Measurements from ENCODE around the gene APRT. TPM values are rescaled to one million over a fixed set of nuclear protein-coding genes. Genes with fewer than 3 reads are reported as not detected.
"Not testable (repeated sequence)": the region's sequence is repeated elsewhere in the genome, so short reads cannot be mapped to it uniquely, and the experiment has no call there.

Gene APRT
- polyA plus RNA-seq, 1 donor, result 60.7 TPM

DNA sequence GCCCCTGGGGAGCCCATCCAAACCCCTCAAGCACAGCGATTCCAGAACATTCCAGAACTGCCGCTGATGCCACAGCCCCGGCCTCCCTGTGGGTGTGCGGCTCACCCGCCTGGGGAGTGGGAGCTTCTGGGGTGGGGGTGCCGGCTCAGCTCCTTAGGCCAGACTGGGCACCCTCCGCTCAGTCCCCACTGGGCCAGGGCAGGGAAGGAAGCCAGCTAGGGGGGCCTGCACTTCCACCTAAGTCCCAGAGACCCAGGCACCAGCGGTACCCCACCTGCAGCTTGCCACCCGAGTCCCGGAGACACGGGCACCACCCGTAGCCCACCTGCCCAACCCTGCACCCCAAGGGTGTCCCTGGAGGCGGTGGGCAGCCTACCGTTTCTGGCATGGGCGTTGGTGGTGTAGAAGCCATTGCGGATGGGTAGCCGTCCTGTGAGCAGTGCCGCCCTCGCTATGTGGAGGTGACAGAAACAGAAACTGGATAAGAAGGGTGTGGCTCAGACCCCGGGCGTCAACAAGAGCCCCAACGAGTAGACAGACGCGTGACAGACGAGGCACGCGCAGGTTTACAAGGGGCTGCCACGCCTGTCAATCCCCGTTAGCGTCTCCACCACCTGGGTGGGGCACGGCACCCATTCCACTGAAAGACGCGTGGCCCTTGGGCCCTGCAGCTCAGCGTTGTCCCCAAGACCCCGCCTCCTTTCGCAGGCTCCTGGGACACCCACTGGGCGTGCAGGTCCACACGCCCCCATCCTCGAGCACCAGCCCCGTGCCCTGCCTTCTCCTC, 30.0 kb upstream of the APRT start:
- DNase-seq, result no peak

DNA sequence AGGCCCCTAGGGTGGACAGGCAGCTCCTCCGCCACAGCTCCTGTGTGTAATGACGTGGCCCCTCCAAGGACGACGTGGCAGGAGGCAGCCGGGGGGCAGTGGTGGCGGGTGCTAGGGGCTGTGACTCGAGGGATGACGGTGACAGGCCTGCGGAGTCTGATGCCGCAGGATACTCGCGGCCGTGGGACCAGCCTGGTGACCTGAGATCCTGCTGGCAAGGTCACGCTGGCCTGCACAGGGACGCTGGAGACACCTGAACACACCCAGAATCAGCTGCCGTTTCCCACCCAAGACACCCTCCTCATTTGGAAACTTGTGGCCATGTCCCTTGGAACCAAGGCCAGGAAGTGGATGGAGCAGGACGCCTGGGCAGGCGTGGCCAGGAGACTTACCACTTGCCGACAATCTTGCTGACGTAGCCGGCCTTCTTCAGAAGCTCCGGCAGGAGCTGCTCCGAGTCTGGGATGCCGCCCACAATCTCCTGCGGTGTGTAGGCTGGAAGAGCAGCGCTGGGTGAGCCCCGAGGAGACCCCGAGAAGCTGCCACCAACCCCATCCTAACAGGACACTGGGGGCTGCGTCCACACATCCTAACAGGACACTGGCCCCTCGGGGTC, 29.0 kb upstream of the APRT start:
- no peak for DNase-seq

DNA sequence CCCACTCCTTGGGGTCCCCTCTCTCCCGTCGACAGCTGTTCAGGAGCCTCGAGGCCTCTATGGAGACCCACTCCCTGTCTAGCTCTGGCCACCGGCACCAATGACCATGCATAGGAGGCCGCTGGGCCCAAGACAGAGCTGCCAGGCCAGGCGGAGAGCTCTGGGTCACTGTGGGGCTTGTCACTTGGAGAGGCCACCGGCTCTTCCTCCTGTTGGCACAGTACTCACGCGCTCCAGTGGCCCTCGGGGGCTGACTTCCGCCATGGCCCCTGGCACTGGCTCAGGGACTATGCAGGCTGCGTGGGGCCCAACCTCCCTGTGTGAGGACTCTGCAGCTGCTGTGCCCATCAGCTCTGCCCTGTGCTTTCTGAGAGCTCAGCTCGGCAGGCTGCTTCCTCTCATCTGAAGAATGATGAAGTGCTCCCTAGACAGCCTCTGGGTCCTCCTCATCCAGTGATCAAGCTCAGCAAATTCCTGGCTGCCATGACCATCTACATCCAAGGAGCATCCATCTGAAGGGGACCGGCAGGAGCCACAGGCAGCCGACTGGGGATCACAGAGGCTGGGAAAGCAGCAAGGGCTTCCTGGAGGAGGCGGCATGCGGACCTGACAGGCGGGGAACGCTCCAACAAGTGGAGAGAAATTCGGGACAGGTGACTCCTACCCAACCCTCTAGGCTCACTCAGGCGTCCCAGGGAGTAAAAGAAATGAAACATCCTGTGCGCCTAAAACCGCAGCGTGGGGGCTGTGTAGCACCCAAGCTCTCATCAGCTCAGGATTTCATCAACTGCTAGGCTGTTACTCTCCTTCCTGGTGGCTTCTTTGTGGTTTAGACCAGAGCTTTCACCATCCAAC, 28.2 kb upstream of the APRT start:
- no peak for DNase-seq

DNA sequence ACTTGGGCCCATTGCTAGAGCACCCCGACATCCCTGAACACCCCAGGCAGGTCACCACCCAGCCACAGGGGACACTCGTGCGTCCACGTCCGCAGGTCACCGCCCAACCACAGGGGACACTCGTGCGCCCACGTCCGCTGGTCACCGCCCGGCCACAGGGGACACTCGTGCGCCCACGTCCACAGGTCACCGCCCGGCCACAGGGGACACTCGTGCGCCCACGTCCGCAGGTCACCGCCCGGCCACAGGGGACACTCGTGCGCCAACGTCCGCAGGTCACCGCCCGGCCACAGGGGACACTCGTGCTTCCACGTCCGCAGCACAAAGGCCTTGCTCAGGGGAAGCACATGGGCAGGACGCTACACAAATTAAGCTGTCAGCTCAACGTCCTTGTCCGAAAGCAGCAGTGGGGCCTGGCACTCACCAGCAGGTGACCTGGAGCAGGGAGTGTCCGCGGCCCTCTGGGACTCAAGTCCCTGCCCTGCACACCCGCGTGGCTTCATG, 27.4 kb upstream of the APRT start:
- no peak for DNase-seq

DNA sequence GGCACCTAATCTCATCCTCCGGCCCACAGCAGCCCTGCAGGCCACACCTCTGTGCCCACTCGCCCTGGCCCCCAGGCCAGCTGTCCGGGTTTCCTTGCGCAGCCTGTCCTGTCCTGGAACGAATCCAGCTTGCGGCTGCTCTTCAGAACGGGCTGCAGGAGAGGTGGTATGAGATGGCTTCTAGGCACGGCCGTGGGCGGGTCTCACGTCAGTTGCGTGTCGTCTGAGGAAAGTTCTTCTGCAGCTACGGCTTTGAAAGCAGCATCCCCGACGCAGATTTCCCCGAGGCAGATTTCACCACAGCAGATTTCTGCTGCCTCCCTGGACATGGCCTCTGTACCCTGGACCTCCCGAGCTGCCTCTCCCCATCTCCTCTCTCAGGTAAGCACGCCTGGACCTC, 26.8 kb upstream of the APRT start:
- DNase-seq, result no peak

DNA sequence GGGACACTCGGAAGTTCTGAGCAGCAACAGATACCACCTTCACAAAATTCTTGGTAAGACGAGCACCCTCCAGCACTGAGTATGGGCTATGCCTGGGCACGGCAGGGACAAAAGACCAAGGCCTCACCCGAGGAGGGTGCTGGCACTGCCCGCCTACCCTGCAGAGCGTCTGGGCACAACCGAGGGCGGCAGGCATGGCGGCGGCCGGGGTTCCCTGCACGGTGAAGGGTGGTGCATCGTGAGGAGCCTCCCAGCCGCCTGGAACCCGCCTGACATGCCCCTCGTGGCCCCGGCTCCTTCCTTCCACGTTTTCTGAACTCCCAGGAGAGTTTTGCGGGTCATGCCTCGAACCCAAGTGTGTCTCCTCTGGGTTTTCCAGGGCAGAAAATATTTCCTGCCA, 26.1 kb upstream of the APRT start:
- no peak for DNase-seq

DNA sequence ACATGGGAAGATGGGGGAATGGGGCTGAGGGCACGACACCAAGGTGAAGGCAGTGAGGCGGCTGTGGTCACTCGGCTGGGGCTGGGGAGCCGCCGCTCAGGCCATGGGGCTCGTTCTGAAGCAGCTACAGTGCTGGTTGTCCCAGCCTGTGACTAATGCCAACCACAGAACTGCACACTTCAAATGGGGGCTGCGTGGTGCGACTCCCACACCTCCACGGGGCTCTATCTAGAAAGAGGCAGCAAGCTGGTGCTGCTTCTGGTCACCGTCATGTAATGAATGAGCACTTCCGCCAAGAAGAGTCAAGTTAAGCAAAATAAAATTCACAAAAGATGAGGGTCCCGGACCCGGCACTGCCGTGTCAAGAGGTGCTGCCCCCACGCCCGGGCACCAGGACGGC, 25.1 kb upstream of the APRT start:
- DNase-seq, result no peak

DNA sequence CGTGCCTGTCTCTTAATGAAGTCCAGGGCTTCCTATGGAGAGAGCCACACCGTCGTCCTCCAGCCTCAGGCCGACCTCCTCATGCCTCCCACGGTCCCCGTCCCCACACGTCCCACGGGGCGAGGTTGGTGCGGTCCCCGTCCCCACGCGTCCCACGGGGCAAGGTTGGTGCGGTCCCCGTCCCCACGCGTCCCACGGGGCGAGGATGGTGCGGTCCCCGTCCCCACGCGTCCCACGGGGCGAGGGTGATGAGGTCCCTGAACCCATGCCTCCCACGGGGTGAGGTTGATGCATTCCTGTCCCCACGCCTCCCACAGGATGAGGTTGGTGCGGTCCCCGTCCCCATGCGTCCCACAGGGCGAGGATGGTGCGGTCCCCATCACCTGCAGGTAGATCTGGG, 24.1 kb upstream of the APRT start:
- no peak for DNase-seq

DNA sequence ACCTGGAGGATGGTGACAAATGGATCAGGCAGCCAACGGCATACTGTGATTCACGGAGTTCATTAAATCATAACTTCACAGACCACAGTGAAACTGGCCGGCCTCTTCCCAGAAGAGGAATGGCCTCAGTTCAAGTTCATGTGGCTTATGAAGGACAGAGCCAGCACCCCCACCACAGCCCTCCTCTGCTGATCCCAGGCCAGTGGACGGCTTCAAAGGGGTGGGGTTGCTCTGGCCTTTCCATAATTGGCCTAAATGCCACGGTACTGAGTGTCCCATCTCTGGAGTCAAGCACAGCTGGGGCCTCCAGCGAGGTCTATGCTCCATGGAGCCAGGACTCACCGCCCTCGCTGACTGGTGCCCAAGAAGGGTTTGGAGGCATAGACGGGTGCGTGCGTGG, 23.7 kb upstream of the APRT start:
- DNase-seq, result no peak

DNA sequence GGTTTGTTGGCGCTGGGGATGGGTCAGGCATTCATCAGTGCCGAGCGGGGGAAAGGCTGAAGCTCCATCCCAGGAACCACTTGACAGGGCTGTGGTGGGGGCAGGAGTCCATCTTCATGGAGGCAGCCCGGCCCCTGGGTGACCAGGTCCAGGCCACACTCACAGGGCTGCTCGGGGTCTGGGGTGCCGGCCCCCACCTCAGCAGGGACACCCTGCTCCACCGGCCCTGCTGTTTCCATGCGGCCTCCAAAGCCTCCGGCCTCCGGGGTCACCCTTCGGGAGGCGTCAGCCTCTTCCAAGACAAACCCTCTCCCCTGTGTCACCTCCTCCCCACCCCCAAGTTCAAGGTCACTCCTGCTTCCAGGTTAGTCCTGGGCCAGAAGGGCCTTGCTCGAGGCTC, 22.9 kb upstream of the APRT start:
- DNase-seq, result no peak

DNA sequence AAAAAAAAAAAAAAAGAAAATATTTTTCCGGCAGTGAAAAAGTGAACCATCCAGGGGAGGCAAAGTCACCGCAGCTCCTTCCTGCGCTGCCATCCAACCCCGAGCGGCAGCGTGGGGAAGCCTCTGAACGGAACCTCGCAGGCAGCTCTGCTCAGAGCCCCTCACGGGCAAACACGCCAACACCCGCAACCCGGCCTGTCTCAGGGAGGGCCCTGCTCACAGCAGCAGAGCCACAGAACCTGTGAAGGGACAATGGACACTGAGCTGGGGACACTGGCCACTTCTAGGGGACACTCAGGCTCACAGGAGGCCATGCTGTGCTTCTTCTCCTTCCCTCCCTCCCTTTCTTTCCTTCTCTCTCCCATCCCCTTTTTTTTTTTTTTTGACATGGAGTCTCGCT, 21.4 kb upstream of the APRT start:
- no peak for DNase-seq

DNA sequence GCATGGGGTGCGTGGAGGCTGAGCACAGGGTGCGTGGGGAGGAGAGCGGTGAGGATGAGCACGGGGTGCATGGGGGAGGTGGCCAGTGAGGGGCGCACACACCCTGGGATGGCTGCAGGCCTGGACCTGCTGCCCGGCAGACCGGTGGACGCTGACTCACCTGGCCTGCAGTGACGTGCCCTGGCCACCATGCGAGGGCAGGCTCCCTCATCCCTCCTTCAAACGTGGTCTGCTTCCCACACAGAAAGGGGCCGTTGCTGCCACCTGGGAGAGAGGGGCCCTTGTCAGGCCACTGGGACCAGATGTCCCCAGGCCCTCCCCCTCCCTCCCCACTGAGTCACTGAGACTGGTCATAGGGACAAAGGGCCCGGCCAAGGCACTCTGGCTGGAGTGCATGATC, 20.1 kb upstream of the APRT start:
- DNase-seq, result no peak

DNA sequence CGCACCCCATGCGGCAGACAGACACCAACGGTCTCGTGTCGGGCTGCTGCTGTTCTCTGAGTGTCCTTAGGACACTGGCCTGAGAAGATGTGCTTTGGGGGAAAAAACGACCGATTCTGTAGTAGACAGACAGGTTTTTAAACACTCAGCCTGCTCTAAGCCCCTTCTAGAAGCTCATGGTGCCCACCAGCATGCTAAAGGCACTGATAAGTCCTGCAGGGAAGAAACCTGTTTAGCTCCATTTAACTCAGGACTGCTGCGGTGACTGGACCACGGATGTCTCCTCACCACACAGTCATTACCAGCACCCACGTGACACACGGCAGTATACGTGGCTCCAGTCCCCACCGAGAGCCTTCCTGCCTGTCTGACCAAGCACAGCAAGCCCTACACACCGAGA, 19.1 kb upstream of the APRT start:
- no peak for DNase-seq

DNA sequence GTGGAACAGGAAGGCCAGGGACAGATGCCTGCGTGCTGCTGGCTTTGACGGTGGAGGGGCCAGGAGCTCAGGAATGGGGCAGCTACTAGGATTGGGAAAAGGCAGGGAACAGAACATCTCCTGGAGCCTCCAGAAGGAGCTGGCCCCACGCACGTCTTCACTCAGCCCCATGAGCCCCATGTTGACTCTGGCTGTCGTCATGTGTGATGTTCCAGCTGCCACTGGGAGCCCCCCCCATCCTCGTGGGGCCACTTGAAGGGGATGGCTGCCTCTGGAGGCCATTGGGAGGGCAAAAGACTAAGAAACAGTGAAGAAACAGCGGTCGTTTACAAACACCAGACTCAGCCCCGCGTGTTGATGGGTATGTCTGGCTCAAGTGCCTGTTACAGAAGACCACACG, 18.5 kb upstream of the APRT start:
- DNase-seq, result no peak

DNA sequence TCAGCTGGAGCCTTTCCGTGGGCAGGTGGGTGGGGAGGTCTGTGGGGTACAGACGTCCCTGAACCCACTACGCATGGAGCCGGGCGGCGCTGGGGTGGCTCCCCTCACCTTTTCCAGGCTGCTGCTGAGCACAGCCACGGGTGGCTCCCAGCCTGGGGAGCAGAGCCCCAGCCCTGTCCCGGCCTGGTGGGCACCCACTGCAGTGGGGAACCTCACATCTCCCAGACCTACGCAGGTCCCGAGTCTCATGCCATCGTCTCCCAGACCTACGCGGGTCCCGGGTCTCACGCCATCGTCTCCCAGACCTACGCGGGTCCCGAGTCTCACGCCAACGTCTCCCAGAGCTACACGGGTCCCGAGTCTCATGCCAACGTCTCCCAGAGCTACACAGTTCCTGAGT, 17.0 kb upstream of the APRT start:
- DNase-seq, result no peak

DNA sequence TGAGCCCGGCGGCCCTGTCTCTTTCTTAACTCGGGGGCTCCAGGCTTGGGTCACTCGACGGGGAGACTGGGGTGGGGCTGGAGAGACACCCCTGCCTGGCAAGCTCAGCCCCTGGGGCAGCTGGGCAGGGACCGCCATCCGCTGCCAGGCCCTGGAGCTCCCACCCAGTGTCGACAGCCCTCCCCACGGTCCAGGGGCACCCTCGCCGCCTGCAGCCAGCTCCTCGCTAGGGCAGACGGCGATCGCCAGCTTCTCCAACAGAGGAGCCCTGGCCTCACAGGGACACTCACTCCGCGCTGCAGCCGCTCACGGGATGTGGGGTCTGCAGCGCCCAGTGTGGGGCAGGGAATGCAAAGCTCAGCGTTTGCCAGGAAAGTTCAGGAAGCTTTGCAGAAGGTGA, 16.0 kb upstream of the APRT start:
- DNase-seq, result no peak

DNA sequence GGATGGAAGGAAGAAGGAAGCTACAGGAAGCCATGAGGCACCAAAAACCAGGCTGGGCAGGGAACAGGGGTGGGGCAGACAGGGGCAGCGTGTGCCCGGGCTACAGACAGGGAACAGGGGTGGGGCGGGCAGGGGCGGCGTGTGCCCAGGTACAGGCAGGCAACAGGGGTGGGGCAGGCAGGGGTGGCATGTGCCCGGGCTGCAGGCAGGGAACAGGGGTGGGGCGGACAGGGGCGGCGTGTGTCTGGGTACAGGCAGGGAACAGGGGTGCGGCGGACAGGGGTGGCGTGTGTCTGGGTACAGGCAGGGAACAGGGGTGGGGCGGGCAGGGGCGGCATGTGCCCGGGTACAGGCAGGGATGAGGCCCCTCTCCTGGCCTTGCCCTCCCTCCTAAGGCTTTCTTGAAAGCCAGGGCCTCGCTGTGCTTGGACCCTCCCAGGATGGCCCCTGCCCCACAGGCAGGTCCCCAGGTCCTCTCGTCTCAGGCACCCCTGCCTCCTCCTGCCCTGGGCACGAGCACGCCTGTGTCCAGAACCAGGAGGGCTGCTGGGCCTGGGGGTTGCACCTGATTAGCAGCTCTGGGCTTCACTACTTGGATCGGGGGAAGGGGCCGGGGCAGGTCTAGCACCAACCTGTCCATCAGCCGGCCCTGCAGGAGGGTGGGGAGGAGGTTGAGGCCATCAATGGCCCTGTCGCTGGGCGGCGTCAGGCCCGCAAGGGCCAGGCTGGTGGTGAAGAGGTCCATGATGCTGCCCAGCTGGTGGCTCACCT, 14.5 kb upstream of the APRT start:
- no peak for DNase-seq

DNA sequence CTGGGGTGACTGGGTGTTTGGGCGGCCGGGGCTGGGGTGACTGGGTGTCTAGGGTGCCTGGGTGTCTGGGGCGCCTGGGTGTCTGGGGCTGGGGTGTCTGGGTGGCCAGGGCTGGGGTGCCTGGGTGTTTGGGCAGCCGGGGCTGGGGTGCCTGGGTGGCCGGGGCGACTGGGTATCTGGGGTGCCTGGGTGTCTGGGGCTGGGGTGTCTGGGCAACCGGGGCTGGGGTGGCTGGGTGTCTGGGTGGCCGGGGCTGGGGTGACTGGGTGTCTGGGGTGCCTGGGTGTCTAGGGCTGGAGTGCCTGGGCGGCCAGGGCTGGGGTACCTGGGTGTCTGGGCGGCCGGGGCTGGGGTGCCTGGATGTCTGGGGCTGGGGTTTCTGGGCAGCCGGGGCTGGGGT, 13.4 kb upstream of the APRT start:
- DNase-seq, result no peak

DNA sequence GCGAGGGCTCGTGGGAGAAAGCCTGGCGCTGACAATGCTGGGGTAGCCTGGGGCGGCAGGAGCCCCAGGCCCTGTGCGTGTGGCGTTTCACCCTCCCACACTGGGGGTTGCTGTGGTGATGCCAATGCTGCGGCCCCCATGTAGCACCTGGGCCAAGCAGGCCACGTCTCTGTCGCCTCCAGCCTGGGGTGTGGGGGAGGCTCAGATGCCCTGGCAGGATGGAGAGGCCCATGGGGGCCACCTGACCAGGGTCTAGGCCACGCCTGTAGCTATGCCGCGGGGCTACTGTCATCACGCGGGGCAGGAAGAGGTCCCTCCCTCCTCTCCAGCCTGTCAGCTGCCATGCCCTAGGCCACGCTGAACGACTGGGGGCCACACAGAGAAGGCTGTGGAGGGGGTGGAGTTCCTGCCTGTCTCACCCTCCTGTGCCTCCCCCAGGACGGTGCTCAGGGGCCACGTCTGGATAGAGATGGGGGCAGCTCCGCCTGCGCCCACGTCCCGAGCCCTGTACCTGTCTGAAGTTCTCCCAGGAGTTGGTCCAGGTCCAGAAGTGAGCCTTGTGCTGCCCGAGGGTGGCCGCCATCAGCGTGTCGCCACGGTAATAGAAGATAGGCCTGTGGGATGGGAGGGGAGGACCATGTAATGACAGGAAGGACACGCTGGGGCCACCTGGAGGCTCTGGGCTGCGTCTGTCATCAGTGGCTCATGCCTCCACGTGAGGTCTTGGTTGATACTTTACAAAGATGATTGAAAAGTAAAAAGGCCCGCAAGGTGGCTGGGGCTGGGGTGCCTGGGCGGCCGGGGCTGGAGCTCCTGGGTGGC, 12.7 kb upstream of the APRT start:
- no peak for DNase-seq

DNA sequence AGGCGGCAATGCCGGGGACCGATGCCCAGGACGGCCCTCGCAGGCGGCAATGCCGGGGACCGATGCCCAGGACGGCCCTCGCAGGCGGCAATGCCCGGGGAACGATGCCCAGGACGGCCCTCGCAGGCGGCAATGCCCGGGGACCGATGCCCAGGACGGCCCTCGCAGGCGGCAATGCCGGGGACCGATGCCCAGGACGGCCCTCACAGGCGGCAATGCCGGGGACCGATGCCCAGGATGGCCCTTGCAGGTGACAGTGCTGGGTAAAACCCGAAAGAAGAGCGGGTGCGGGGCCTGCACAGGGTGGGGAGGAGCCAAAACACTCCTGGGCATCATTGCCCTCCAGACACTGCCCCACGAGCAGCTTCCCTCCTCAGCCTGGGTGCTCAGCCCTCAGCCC, 11.9 kb upstream of the APRT start:
- not testable (repeated sequence) for DNase-seq

DNA sequence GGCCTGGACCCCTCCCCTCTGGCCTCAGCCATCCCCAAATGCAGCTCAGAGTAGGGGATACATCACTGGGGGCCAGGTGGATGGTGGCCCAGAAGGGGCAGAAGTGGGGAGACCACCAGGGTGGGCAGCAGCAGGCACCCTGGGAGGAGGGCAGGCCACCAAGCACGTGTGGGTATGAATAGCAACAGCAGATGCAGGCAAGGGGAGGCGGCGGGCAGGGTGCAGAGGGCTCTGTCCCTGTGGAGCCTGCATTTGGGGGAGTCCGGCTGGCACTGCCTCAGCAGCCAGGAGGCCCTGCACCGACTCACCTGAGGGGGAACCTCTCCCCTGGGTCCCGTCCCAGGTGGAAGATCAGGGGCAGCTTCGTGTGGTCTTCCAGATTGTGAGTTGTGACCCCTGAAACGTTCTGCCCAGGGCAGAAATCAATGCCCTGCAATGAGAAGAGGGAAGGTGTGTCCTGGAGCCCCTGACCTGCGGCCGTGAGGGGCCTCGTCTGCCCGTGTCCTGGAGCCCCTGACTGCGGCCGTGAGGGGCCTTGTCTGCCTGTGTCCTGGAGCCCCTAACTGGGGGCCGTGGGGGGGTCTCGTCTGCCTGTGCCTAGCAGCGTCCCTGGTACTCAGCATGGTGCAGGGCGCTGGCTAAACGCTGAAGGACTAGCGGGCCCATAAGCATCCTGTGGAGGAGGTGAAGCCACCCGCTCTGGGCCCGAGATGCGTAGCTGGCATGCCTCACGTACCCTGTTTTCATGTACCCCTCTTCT, 10.7 kb upstream of the APRT start:
- no peak for DNase-seq
